ENCODE results near the gene HIVEP1.

- no peak for TF ChIP-seq CTCF (tag by site-specific recombination; IDR thresholded peaks at IDR 0.05)
- no peak for TF ChIP-seq MEIS1 (CRISPR knock-in tag; IDR thresholded peaks at IDR 0.05; ENCODE audit: borderline replicate concordance)
- no peak for TF ChIP-seq MYNN (tag by site-specific recombination; IDR thresholded peaks at IDR 0.05; ENCODE audit: borderline replicate concordance)
- no peak for TF ChIP-seq RBAK (tag by site-specific recombination; IDR thresholded peaks at IDR 0.05)
- TF ChIP-seq ZNF10 (tag by site-specific recombination; IDR thresholded peaks at IDR 0.05): no peak
- no peak for TF ChIP-seq ZNF658 (tag by site-specific recombination; IDR thresholded peaks at IDR 0.05)
- TF ChIP-seq YY1 (tag by site-specific recombination; IDR thresholded peaks at IDR 0.05): no peak
- no peak for TF ChIP-seq REPIN1 (tag by site-specific recombination; IDR thresholded peaks at IDR 0.05; ENCODE audit: low read depth)
- TF ChIP-seq SALL2 (tag by site-specific recombination; IDR thresholded peaks at IDR 0.05; ENCODE audit: borderline replicate concordance): no peak
- no peak for TF ChIP-seq SETDB1 (IDR thresholded peaks at IDR 0.05; ENCODE audit: insufficient read length, low read length)
- no peak for TF ChIP-seq ZNF600 (tag by site-specific recombination; IDR thresholded peaks at IDR 0.05)
These were observed 12.1 kb downstream of the HIVEP1 start for GRCh38 chr6:12024216-12024615.

All from HEK293 (cell line).